OCI-LY1 (cell line): ENCODE data around the gene VSIG10L2.
A peak's percentile ranks its signal among the peaks of the same experiment; 100 is the strongest.

ENCODE experiments used
- CTCF ChIP-seq: fragments of 200-600 bp; sonication (generic), shearing (Covaris generic); IDR thresholded peaks from 2 replicates; pipeline ENCODE4 v1.5.1; 2017; ENCODE audit warnings: mild to moderate bottlenecking, antibody characterized with exemption, low read length, moderate library complexity, mixed read lengths
- EZH2 ChIP-seq: fragments of 200-600 bp; sonication (generic), shearing (Covaris generic); IDR thresholded peaks from 2 replicates; pipeline ENCODE4 v1.8.0; 2017; ENCODE audit warnings: borderline replicate concordance, mixed run types, mild to moderate bottlenecking, antibody characterized with exemption, low read length, moderate library complexity, mixed read lengths

GRCh38 chr11:125923012-125923579 is 22.7 kb upstream of the VSIG10L2 start:
- TF ChIP-seq EZH2 (no peak), CTCF (peak; percentile 58)
